Right lobe of liver (tissue), 6 donors: ENCODE data around the gene ZFX. TPM values are rescaled to one million over a fixed set of nuclear protein-coding genes. Genes with fewer than 3 reads are reported as not detected.
"Not testable (repeated sequence)": the region's sequence is repeated elsewhere in the genome, so short reads cannot be mapped to it uniquely, and the experiment has no call there.

Experiments used
- ATAC-seq, 4 donors: fragments of 200-7000 bp; cut with Tn5 transposase; one replicate each; pipeline ENCODE4 v1.9.1; 2020; ENCODE audit warnings: mild to moderate bottlenecking in 4 of 4, moderate library complexity in 4 of 4
- DNase-seq, 3 donors: peaks; one replicate each; pipeline ENCODE4 v3.0.0-alpha.2; 2020
- H3K27ac ChIP-seq, 3 donors: fragments of 200-600 bp; one replicate each; pipeline ENCODE4 v1.8.0; 2022
- H3K27me3 ChIP-seq, 2 donors: fragments of 200-600 bp; one replicate each; pipeline ENCODE4 v1.8.0; 2022
- H3K36me3 ChIP-seq, 4 donors: fragments of 200-600 bp; sonication (generic) in 1 of 4; one replicate each; pipeline versions ENCODE4 v1.5.1 to v1.8.0; 2017 to 2022; ENCODE audit warnings: control low read depth in 1 of 4
- H3K4me1 ChIP-seq, 4 donors: fragments of 200-600 bp; sonication (generic) in 1 of 4; one replicate each; pipeline versions ENCODE4 v1.5.1 to v1.8.0; 2017 to 2022; ENCODE audit warnings: control low read depth in 1 of 4
- H3K4me3 ChIP-seq, 3 donors: fragments of 200-600 bp; one replicate each; pipeline ENCODE4 v1.8.0; 2022
- H3K9me3 ChIP-seq, 4 donors: fragments of 200-600 bp; sonication (generic) in 1 of 4; one replicate each; pipeline versions ENCODE4 v1.5.1 to v1.8.0; 2017 to 2022; ENCODE audit warnings: control low read depth in 1 of 4
- POLR2A ChIP-seq: fragments of 450-650 bp; IDR thresholded peaks from one replicate; pipeline ENCODE4 v1.6.1; 2017; ENCODE audit warnings: antibody characterized with exemption, mild to moderate bottlenecking
- WGBS: methylation state at CpG from one replicate; pipeline ENCODE4 v1.1.6; 2018; ENCODE audit warnings: low coverage, low lambda C conversion rate; ENCODE audit not compliant: insufficient coverage; ENCODE audit errors: missing lambda C conversion rate; 5-methylcytosine and 5-hydroxymethylcytosine counted together
- intact Hi-C, 2 donors: fragments of 100-400 bp; cut with DNase I; formaldehyde crosslinking; loops; one replicate each; pipeline versions ENCODE4 v1.11.2 to v1.14.1; 2022
- total RNA-seq, 6 experiments: library from RNA; depleted of rRNA in 2 of 6; stranded (reverse); fragments of >200 nt in 2 of 6; fragmentation: NEBNext Ultra II Directional in 3 of 6; extraction: Animal tissue kit (Norgen Biotek cat#: 25700) in 3 of 6; gene quantifications; one replicate each; pipeline versions ENCODE4 v1.1.0 to v1.2.4, GENCODE V29; 2016 to 2023
- TF ChIP-seq, protein P1 (sequence below), 4 donors: fragments of 200-600 bp in 3 of 4; fragments of 450-650 bp in 1 of 4; IDR thresholded peaks; one replicate each; pipeline versions ENCODE4 v1.5.1 to v1.8.0; 2016 to 2022; ENCODE audit warnings: antibody characterized with exemption in 4 of 4, mild to moderate bottlenecking in 2 of 4
- donor health status: DM: no; HTN: yes; CAD: no.
- donor health status: DM: no; HTN: no; CAD: no.
- donor health status: DM: no; HTN: no; CAD: no.
- donor health status: DM: no; HTN: yes; CAD: no.
- donor health status: DM: no; HTN: yes; CAD: no.

Gene ZFX
- total RNA-seq, 6 experiments from 2014 or later, result 16.4 to 31.7 (median 23.5) TPM

DNA sequence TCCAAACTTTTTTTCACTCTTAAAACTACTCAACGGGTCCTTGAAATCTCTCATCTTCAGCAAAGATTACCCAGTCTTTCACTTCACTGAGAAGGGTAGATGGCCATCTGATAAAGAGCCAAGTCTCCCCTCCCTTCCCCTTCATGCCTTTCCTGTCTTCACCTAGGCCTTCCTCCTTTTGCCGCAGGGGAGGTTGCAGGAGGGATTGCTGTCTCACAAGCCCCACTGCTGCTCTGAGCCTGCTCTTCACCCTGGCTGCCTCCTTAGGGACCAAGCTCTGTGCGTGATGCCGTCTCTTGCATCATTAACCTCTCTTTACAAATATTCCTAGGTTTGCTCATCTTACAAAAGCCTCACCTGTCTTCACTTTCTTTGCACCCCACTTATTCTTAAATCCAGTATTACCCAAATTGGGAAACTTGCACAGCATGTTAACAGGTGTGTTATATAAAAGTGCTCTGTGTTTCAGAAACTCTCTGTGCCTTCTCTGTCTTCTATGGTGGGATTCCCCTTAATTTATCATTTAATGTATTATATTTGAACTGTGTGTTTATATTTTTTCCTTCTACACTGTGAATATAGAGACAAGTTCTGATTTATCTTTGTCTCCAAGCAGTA, 3.8 kb downstream of the ZFX start:
- ATAC-seq (no peak), DNase-seq (no peak)
- TF ChIP-seq, protein P1, sequence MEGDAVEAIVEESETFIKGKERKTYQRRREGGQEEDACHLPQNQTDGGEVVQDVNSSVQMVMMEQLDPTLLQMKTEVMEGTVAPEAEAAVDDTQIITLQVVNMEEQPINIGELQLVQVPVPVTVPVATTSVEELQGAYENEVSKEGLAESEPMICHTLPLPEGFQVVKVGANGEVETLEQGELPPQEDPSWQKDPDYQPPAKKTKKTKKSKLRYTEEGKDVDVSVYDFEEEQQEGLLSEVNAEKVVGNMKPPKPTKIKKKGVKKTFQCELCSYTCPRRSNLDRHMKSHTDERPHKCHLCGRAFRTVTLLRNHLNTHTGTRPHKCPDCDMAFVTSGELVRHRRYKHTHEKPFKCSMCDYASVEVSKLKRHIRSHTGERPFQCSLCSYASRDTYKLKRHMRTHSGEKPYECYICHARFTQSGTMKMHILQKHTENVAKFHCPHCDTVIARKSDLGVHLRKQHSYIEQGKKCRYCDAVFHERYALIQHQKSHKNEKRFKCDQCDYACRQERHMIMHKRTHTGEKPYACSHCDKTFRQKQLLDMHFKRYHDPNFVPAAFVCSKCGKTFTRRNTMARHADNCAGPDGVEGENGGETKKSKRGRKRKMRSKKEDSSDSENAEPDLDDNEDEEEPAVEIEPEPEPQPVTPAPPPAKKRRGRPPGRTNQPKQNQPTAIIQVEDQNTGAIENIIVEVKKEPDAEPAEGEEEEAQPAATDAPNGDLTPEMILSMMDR (IDR thresholded peaks at IDR 0.05), result no peak
- no peak for TF ChIP-seq POLR2A
- Histone ChIP-seq H3K4me3 (no peak overlapping the region), H3K27me3 (no peaks in the 10 kb centered on the region), H3K36me3 (no peaks in the 10 kb centered on the region), H3K4me1 (peaks cover 0 to 46% (median 18%) of the 10 kb centered on the region in 4 donors), H3K27ac (no peak overlapping the region), H3K9me3 (no peaks in the 10 kb centered on the region)
- intact Hi-C loops, result no loop called here
- WGBS, result 8% methylated on average over 4 of the region's 4 CpGs

DNA sequence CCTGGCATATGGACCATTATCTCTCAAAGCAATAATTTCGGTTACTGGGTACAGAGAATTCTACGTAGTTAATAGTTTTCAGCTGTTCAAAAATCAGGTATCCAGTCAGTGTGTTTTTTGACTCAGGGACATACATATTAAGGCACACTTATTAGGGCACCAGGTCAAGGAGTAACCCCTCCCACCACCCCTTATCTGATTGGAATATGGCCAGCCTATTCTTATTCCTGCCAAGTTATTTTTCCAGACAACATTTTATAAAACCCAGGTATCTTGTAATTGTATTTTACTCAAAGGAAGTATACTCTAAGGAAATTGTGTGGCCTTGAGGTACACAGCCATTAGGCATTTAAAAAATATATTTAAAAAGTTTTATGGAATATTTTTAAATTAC, 4.3 kb downstream of the ZFX start:
- intact Hi-C loops, result no loop called here
- WGBS, result 27% methylated on average over 2 of the region's 2 CpGs
- DNase-seq, result no peak

DNA sequence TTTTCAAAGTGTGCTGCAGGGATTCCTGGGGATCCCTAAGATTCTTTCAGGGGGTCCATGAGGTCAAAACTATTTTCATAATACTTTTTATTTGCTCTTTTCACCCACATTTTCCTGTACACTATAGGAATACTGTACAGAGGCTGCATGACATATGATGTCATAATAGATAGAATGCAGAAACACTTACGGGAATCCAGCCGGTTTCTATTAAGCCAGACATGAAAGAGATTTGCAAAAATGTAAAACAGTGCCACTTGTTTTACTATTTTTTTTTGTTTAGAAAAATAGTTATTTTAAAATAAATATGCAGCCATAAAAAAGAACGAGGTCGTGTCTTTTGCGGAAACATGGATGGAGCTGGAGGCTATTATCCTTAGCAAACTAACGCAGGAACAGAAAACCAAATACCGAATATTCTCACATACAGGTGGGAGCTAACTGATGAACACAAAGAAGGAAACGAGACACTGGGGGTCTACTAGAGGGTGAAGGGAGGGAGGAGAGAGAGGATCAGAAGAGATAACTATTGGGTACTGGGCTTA, 5.0 kb downstream of the ZFX start:
- Histone ChIP-seq H3K4me1 (peaks cover 0 to 54% (median 18%) of the 10 kb centered on the region in 4 donors), H3K27ac (no peak overlapping the region), H3K9me3 (no peaks in the 10 kb centered on the region), H3K4me3 (no peak overlapping the region), H3K27me3 (no peaks in the 10 kb centered on the region), H3K36me3 (no peaks in the 10 kb centered on the region)
- intact Hi-C loops, result no loop called here
- ATAC-seq (no peak), DNase-seq (no peak)
- TF ChIP-seq, protein P1 (IDR thresholded peaks at IDR 0.05), result no peak
- TF ChIP-seq POLR2A, result no peak
- 68% methylated on average over 8 of the region's 8 CpGs for WGBS

More for the DNA sequence above, 4.3 kb downstream of the ZFX start:
- Histone ChIP-seq H3K27me3 (no peaks in the 10 kb centered on the region), H3K9me3 (no peaks in the 10 kb centered on the region), H3K4me1 (peaks cover 0 to 47% (median 18%) of the 10 kb centered on the region in 4 donors), H3K27ac (no peak overlapping the region), H3K4me3 (no peak overlapping the region), H3K36me3 (no peaks in the 10 kb centered on the region)
- ATAC-seq, result no peak
- TF ChIP-seq, protein P1 (IDR thresholded peaks at IDR 0.05), result no peak
- no peak for TF ChIP-seq POLR2A

DNA sequence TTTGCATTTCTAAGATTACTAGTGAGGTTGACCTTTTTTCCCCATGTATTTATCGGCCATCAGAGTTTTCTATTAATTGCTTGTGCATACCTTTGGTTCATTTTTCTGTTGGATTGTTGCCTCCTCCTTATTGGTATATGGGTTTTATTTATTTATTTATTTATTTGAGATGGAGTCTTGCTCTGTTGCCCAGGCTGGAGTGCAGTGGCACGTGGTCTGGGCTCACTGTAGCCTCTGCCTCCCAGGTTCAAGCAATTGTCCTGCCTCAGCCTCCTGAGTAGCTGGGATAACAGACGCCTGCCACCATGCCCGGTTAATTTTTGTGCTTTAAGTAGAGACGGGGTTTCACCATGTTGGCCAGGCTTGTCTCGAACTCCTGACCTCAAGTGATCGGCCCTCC, 6.2 kb downstream of the ZFX start:
- H3K4me3 ChIP-seq, H3K27me3 ChIP-seq, H3K27ac ChIP-seq, intact Hi-C loops, H3K36me3 ChIP-seq, H3K9me3 ChIP-seq, DNase-seq, ATAC-seq: not testable (repeated sequence)
- peaks cover 0 to 55% (median 18%) of the 10 kb centered on the region in 4 donors for H3K4me1 ChIP-seq
- WGBS, result 74% methylated on average over 6 of the region's 7 CpGs

DNA sequence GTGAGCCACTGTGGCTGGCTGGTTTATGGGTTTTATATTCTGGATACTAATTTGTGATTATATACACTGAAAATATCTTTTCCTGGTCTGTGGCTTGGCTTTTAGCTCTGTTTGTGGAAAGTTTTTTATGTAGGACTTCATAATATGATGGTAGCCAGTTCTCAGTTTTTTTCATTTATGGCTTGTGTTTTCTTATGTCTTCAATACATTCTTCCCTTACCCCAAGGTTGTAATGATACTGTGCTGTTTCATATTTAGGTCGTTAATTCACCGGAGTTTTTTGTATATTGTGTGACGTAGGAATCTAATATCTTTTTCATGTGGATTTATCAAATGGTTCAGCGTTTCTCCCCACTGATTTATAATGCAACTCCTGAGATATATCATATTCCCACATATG, 6.6 kb downstream of the ZFX start:
- Histone ChIP-seq H3K27me3 (no peaks in the 10 kb centered on the region), H3K27ac (no peak overlapping the region), H3K4me1 (peaks cover 0 to 57% (median 18%) of the 10 kb centered on the region in 4 donors), H3K36me3 (no peaks in the 10 kb centered on the region), H3K4me3 (no peak overlapping the region), H3K9me3 (no peaks in the 10 kb centered on the region)
- intact Hi-C loops, result no loop called here
- WGBS, result 88% methylated on average over 4 of the region's 4 CpGs
- ATAC-seq (no peak), DNase-seq (no peak)
- no peak for TF ChIP-seq POLR2A
- TF ChIP-seq, protein P1 (IDR thresholded peaks at IDR 0.05), result no peak
